Upper lobe of left lung (tissue), 6 donors: ENCODE results near the gene IRS1. TPM values are rescaled to one million over a fixed set of nuclear protein-coding genes. Genes with fewer than 3 reads are reported as not detected.

Experiments
- ATAC-seq, 2 donors: fragments of 200-7000 bp; cut with Tn5 transposase; one replicate each; pipeline ENCODE4 v1.9.1; 2022; ENCODE audit warnings: mild to moderate bottlenecking in 2 of 2, moderate library complexity in 2 of 2; ENCODE audit not compliant: low FRiP score in 2 of 2
- DNase-seq, 2 donors: peaks; one replicate each; pipeline ENCODE4 v3.0.0-alpha.2; 2019 to 2020
- H3K27ac ChIP-seq, 4 donors: fragments of 200-600 bp; sonication (generic); one replicate each; pipeline ENCODE4 v1.5.1; 2016 to 2019
- H3K27me3 ChIP-seq, 4 donors: fragments of 200-600 bp; sonication (generic); one replicate each; pipeline ENCODE4 v1.5.1; 2017 to 2019
- H3K36me3 ChIP-seq, 4 donors: fragments of 200-600 bp; sonication (generic); one replicate each; pipeline ENCODE4 v1.5.1; 2016 to 2019
- H3K4me1 ChIP-seq, 4 donors: fragments of 200-600 bp; sonication (generic); one replicate each; pipeline ENCODE4 v1.5.1; 2018 to 2019
- H3K4me3 ChIP-seq, 4 donors: fragments of 200-600 bp; sonication (generic); one replicate each; pipeline ENCODE4 v1.5.1; 2017 to 2019; ENCODE audit warnings: mild to moderate bottlenecking in 2 of 4, moderate library complexity in 1 of 4
- H3K9me3 ChIP-seq, 4 donors: fragments of 200-600 bp; sonication (generic); one replicate each; pipeline ENCODE4 v1.5.1; 2018 to 2019
- EP300 ChIP-seq, 4 donors: sonication (generic); formaldehyde crosslinking; IDR thresholded peaks; one replicate each; pipeline ENCODE4 v1.5.1; 2017; ENCODE audit warnings: antibody characterized with exemption in 4 of 4, control low read depth in 2 of 4
- POLR2A ChIP-seq, 4 donors: fragments of 450-650 bp; IDR thresholded peaks; one replicate each; pipeline ENCODE4 v1.5.1; 2016 to 2017; ENCODE audit warnings: antibody characterized with exemption in 4 of 4, mild to moderate bottlenecking in 2 of 4
- POLR2AphosphoS5 ChIP-seq, 2 donors: sonication (generic); formaldehyde crosslinking; IDR thresholded peaks; one replicate each; pipeline ENCODE4 v1.5.1; 2017; ENCODE audit warnings: antibody characterized with exemption in 2 of 2
- WGBS, 2 donors: methylation state at CpG; one replicate each; pipeline ENCODE4 v1.1.5; 2017 to 2018; 5-methylcytosine and 5-hydroxymethylcytosine counted together
- total RNA-seq, 6 donors: library from RNA; depleted of rRNA in 4 of 6; stranded (reverse); fragments of >200 nt in 4 of 6; gene quantifications; one replicate each; pipeline versions ENCODE4 v1.1.0 to v1.2.1, GENCODE V29; 2016 to 2021
- TF ChIP-seq, protein P1 (sequence below), 6 experiments: fragments of 450-650 bp in 4 of 6; fragments of 200-600 bp in 2 of 6; sonication (generic) in 2 of 6; IDR thresholded peaks; one replicate each; pipeline ENCODE4 v1.5.1; 2016 to 2019; ENCODE audit warnings: antibody characterized with exemption in 6 of 6
- donor health status: DM: no; HTN: no; CAD: no; lungs with moderate emphysema.
- donor health status: DM: no; HTN: yes; CAD: no; lungs with severe emphysema.

Gene IRS1
- total RNA-seq, 6 donors from 2014 or later, result 9.3 to 14.3 (median 12.4) TPM

DNA sequence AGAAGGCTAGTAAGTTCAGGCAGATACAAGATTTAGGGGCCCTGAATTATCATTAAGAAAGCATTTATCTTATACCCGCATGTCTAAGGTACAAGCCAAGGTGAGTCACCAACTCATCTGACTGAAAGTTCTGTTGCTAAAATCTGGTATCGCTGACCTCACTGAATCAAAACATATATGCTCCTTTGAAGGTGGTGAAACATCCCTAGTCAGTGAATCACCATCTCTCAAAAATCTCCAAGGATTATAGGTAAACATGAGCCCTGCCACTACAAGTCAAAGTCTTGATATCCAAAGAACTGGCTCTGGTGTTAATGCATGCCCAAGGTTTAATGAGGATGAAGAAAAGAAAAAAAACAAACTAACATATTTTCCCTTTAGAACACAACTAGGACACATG is 43.5 kb downstream of the IRS1 start:
- DNase-seq (no peak), ATAC-seq (no peak)
- H3K36me3 ChIP-seq, result no peaks in the 10 kb centered on the region
- H3K27me3 ChIP-seq, result no peaks in the 10 kb centered on the region
- 85 to 92% methylated on average over 2 of the region's 2 CpGs for WGBS, 2 donors
- peak overlapping the region in 2 of 4 donors; percentile 22 to 62 for H3K27ac ChIP-seq
- H3K4me1 ChIP-seq, result peaks cover 0 to 27% (median 11%) of the 10 kb centered on the region in 4 donors
- no peak overlapping the region for H3K4me3 ChIP-seq
- TF ChIP-seq POLR2AphosphoS5 (IDR thresholded peaks at IDR 0.05) (no peak), EP300 (IDR thresholded peaks at IDR 0.05) (no peak), POLR2A (IDR thresholded peaks at IDR 0.05) (no peak)
- TF ChIP-seq, protein P1, sequence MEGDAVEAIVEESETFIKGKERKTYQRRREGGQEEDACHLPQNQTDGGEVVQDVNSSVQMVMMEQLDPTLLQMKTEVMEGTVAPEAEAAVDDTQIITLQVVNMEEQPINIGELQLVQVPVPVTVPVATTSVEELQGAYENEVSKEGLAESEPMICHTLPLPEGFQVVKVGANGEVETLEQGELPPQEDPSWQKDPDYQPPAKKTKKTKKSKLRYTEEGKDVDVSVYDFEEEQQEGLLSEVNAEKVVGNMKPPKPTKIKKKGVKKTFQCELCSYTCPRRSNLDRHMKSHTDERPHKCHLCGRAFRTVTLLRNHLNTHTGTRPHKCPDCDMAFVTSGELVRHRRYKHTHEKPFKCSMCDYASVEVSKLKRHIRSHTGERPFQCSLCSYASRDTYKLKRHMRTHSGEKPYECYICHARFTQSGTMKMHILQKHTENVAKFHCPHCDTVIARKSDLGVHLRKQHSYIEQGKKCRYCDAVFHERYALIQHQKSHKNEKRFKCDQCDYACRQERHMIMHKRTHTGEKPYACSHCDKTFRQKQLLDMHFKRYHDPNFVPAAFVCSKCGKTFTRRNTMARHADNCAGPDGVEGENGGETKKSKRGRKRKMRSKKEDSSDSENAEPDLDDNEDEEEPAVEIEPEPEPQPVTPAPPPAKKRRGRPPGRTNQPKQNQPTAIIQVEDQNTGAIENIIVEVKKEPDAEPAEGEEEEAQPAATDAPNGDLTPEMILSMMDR (IDR thresholded peaks at IDR 0.05), result no peak
- no peaks in the 10 kb centered on the region for H3K9me3 ChIP-seq

DNA sequence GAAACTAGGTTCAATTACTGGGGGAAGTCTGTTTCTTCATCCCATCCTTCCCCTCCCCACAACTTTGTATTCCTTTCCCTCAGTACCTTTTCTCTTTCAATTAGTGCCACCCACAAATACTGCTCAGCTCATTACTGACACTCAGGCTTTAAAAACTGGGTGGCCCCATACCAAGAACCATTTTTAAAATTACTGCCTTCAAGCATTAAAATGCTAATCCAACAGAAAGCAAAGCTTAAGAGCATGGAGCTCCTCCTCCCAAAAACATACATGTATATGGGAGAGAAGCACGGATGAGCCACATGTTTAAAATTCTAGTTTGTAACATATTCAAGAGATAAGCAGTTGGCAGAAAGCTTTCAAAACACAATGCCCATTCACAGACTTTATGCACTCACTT is 44.0 kb downstream of the IRS1 start:
- Histone ChIP-seq H3K4me3 (no peak overlapping the region), H3K36me3 (no peaks in the 10 kb centered on the region), H3K4me1 (peaks cover 0 to 27% (median 11%) of the 10 kb centered on the region in 4 donors), H3K27me3 (no peaks in the 10 kb centered on the region), H3K9me3 (no peaks in the 10 kb centered on the region), H3K27ac (peak overlapping the region in 2 of 4 donors; percentile 22 to 62)
- DNase-seq, result no peak
- TF ChIP-seq, protein P1 (IDR thresholded peaks at IDR 0.05), result no peak
- no peak for TF ChIP-seq POLR2A (IDR thresholded peaks at IDR 0.05)
- TF ChIP-seq POLR2AphosphoS5 (IDR thresholded peaks at IDR 0.05), result no peak
- TF ChIP-seq EP300 (IDR thresholded peaks at IDR 0.05), result no peak
- 60 to 62% methylated on average over 1 of the region's 1 CpG for WGBS, 2 donors
- no peak for ATAC-seq

DNA sequence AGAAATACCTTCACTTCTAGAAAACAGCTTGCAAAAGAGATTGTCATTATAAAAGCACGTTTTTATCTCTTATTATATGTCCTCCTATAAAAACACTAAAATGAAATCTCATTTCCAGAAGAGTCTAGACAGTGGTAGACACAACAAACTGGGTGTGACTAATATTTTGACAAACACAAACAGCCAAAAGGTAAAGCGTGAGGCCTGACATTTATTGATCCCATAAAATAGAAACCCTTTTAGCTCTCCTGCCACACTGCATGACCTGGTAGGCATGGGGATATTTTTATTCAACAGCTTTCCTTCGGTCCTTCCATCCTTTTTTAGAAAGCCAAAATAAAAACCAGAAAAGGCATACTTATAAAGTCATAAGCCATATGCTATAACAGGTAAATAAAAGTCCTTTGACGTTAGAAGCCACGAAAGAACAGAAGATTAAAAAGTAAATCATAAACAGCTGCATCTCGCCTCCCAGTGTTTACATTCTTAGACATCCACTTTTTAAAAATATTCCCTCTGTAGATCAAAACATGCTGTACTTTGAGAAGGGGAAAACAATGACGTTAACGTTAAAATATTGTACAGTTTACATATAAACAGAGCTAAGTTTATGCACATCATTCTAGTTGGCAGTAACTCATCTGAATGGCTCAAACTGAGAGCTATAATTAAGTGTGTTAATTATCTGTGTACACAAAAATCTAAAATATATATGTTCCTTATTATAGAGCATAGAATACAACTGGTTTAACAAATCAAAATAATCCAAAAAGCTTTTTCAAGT is 44.6 kb downstream of the IRS1 start:
- DNase-seq, result no peak
- peak overlapping the region in 3 of 4 donors; percentile 43 to 62 (median 56) for H3K27ac ChIP-seq
- H3K4me3 ChIP-seq, result no peak overlapping the region

DNA sequence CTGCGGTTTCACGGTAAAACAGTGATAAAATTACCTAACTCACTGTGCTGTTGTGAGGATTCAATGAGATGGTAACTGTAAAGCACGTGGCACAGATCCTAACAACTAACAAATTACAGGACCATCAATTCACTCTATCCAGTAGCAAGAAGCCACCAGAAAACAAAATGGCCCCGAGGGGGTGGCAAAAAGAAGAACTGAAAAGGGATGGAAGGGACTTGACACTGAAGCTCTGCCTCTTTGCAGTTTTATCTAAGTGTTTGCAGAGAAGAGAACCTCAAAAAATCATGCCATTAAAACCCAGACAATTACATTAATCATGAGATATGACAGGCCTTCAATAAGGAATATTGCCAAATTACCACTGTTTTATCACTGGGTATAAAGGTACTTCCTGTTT is 46.7 kb downstream of the IRS1 start:
- ATAC-seq, result no peak
- Histone ChIP-seq H3K9me3 (no peaks in the 10 kb centered on the region), H3K36me3 (no peaks in the 10 kb centered on the region), H3K4me3 (no peak overlapping the region), H3K27me3 (no peaks in the 10 kb centered on the region), H3K27ac (peak overlapping the region in 2 of 4 donors; percentile 14), H3K4me1 (peaks cover 0 to 20% (median 9%) of the 10 kb centered on the region in 4 donors)
- no peak for TF ChIP-seq POLR2A (IDR thresholded peaks at IDR 0.05)
- no peak for TF ChIP-seq POLR2AphosphoS5 (IDR thresholded peaks at IDR 0.05)
- TF ChIP-seq, protein P1 (IDR thresholded peaks at IDR 0.05), result no peak
- no peak for TF ChIP-seq EP300 (IDR thresholded peaks at IDR 0.05)
- WGBS, 2 donors, result 88 to 94% methylated on average over 4 of the region's 4 CpGs
- no peak for DNase-seq

More for the DNA sequence above, 44.6 kb downstream of the IRS1 start:
- Histone ChIP-seq H3K36me3 (no peaks in the 10 kb centered on the region), H3K9me3 (no peaks in the 10 kb centered on the region), H3K4me1 (peaks cover 0 to 27% (median 10%) of the 10 kb centered on the region in 4 donors), H3K27me3 (no peaks in the 10 kb centered on the region)
- ATAC-seq, result no peak
- 39 to 47% methylated on average over 8 of the region's 8 CpGs for WGBS, 2 donors
- TF ChIP-seq POLR2AphosphoS5 (IDR thresholded peaks at IDR 0.05) (no peak), EP300 (IDR thresholded peaks at IDR 0.05) (peak in 2 of 4 donors; percentile 65 to 73)

DNA sequence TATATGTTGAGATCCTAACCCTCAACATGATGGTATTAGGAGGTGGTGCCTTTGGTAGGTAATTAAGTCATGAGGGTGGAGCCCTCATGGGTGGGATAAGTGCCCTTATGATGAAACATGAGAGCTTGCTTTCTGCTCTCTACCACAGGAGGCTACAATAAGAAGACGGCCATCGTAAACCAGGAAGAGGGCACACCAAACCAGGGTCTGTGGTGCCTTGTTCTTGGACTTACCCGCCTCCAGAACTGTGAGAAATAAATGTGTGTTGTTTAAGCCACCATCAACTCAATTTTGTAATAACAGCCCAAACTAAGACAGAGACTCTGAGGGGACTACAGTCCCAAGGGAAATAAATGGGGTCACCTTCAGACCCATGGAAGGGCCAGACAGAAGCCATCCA is 52.3 kb downstream of the IRS1 start:
- DNase-seq, result no peak
- no peaks in the 10 kb centered on the region for H3K9me3 ChIP-seq
- no peak for ATAC-seq
- TF ChIP-seq, protein P1 (IDR thresholded peaks at IDR 0.05), result no peak
- TF ChIP-seq EP300 (IDR thresholded peaks at IDR 0.05) (no peak), POLR2A (IDR thresholded peaks at IDR 0.05) (no peak), POLR2AphosphoS5 (IDR thresholded peaks at IDR 0.05) (no peak)
- WGBS, 2 donors, result 91 to 93% methylated on average over 3 of the region's 3 CpGs
- no peak overlapping the region for H3K4me3 ChIP-seq
- H3K36me3 ChIP-seq, result no peaks in the 10 kb centered on the region
- H3K27ac ChIP-seq, result no peak overlapping the region
- H3K4me1 ChIP-seq, result peaks cover 0 to 7% (median 0%) of the 10 kb centered on the region in 4 donors
- H3K27me3 ChIP-seq, result no peaks in the 10 kb centered on the region
